HUDEP-2 (cell line): ENCODE data around the gene IFNK.

ENCODE experiments used
- DNase-seq, 76 experiments: peaks; one replicate each; lab custom pipeline; 2025; ENCODE audit not compliant: unreplicated experiment in 76 of 76; lab: John Stamatoyannopoulos, UW

The IFNK gene

GRCh38 chr9:27510780-27511179 lies 13.3 kb upstream of the IFNK start:
- no peak for DNase-seq

- no peak for DNase-seq
Measured at GRCh38 chr9:27511771-27512170, 12.3 kb upstream of the IFNK start.

GRCh38 chr9:27514551-27514950 lies 9.5 kb upstream of the IFNK start:
- DNase-seq: no peak

GRCh38 chr9:27518006-27518405 lies 6.1 kb upstream of the IFNK start:
- DNase-seq: no peak

- no peak for DNase-seq
Measured at GRCh38 chr9:27518809-27519208, 5.3 kb upstream of the IFNK start.

GRCh38 chr9:27519466-27520465 lies 4.3 kb upstream of the IFNK start:
- DNase-seq: no peak

- DNase-seq: no peak
Measured at GRCh38 chr9:27520986-27521385, 3.1 kb upstream of the IFNK start.

- DNase-seq: no peak
Measured at GRCh38 chr9:27523141-27523540, 949 bp upstream of the IFNK start.

GRCh38 chr9:27527702-27528075 lies 3.6 kb downstream of the IFNK start:
- DNase-seq: no peak

- DNase-seq: peak in 69 of 76 experiments; percentile 11 to 79 (median 57)
Measured at GRCh38 chr9:27528076-27528885, 4.2 kb downstream of the IFNK start.

- peak in 60 of 76 experiments; percentile 4 to 57 (median 36) for DNase-seq
Measured at GRCh38 chr9:27528886-27529315, 4.8 kb downstream of the IFNK start.

GRCh38 chr9:27529316-27530278 lies 5.5 kb downstream of the IFNK start, which contains the start of gene MOB3B:
Gene MOB3B, minus strand, starts transcription at chr9:27529814. Its CDS starts 74,264 bp downstream, at chr9:27455550.
- peak in 71 of 76 experiments; percentile 7 to 83 (median 63) for DNase-seq

- DNase-seq: peak in 1 of 76 experiments; percentile 13
Measured at GRCh38 chr9:27530915-27531755, 7.0 kb downstream of the IFNK start.

- no peak for DNase-seq
Measured at GRCh38 chr9:27532046-27532445, 8.0 kb downstream of the IFNK start.

GRCh38 chr9:27533311-27533710 lies 9.2 kb downstream of the IFNK start:
- no peak for DNase-seq

GRCh38 chr9:27534131-27534530 lies 10.0 kb downstream of the IFNK start:
- no peak for DNase-seq

GRCh38 chr9:27534658-27535209 lies 10.6 kb downstream of the IFNK start:
- no peak for DNase-seq

- peak in 32 of 76 experiments; percentile 1 to 76 (median 32) for DNase-seq
Measured at GRCh38 chr9:27535701-27536118, 11.6 kb downstream of the IFNK start.

GRCh38 chr9:27536168-27536567 lies 12.1 kb downstream of the IFNK start:
- DNase-seq: no peak
